Adipocyte (in vitro differentiated cells): Measurements from ENCODE around the gene FIGNL2.
A peak's percentile ranks its signal among the peaks of the same experiment; 100 is the strongest.

Experiments
- DNase-seq: peaks from one replicate; pipeline ENCODE4 v3.0.0-alpha.2; 2015; ENCODE audit warnings: low read depth
- H3K27me3 ChIP-seq: replicated peaks from 2 replicates; pipeline ENCODE4 v1.7.0; 2013; ENCODE audit warnings: mild to moderate bottlenecking, low read length, moderate library complexity; ENCODE audit not compliant: control insufficient read depth, insufficient read depth
- H3K36me3 ChIP-seq: 2 replicates; pipeline ENCODE4 v1.7.0; 2013; ENCODE audit warnings: low read length, mild to moderate bottlenecking, moderate library complexity; ENCODE audit not compliant: control insufficient read depth, insufficient read depth, severe bottlenecking
- H3K4me1 ChIP-seq: 2 replicates; pipeline ENCODE4 v1.7.0; 2013; ENCODE audit warnings: mild to moderate bottlenecking, low read length, moderate library complexity; ENCODE audit not compliant: control insufficient read depth, insufficient read depth
- H3K4me3 ChIP-seq: 2 replicates; pipeline ENCODE4 v1.7.0; 2013; ENCODE audit warnings: mild to moderate bottlenecking, low read length, moderate library complexity
- H3K9ac ChIP-seq: 2 replicates; pipeline ENCODE4 v1.7.0; 2013; ENCODE audit warnings: mild to moderate bottlenecking, low read length, moderate library complexity
- H3K9me3 ChIP-seq: 2 replicates; pipeline ENCODE4 v1.7.0; 2013; ENCODE audit warnings: mild to moderate bottlenecking, low read length, moderate library complexity; ENCODE audit not compliant: control insufficient read depth

Gene FIGNL2

GRCh38 chr12:51850965-51851299 lies 2.4 kb upstream of the FIGNL2 start:
- peaks cover 7% of the 10 kb centered on the region for H3K4me1 ChIP-seq
- H3K27me3 ChIP-seq, result peaks cover 7% of the 10 kb centered on the region
- H3K9me3 ChIP-seq, result no peaks in the 10 kb centered on the region
- no peaks in the 10 kb centered on the region for H3K36me3 ChIP-seq
- H3K4me3 ChIP-seq, result no peak overlapping the region
- H3K9ac ChIP-seq, result no peak overlapping the region
- DNase-seq, result no peak

GRCh38 chr12:51850081-51850964 lies 1.8 kb upstream of the FIGNL2 start:
- DNase-seq, result no peak
- no peak overlapping the region for H3K4me3 ChIP-seq
- no peaks in the 10 kb centered on the region for H3K36me3 ChIP-seq
- peaks cover 12% of the 10 kb centered on the region for H3K27me3 ChIP-seq
- H3K9ac ChIP-seq, result no peak overlapping the region
- H3K9me3 ChIP-seq, result no peaks in the 10 kb centered on the region
- peaks cover 3% of the 10 kb centered on the region for H3K4me1 ChIP-seq

GRCh38 chr12:51848841-51849735 lies 570 bp upstream of the FIGNL2 start:
- H3K9me3 ChIP-seq, result no peaks in the 10 kb centered on the region
- DNase-seq, result peak; percentile 34
- no peaks in the 10 kb centered on the region for H3K36me3 ChIP-seq
- peaks cover 25% of the 10 kb centered on the region for H3K27me3 ChIP-seq
- no peak overlapping the region for H3K9ac ChIP-seq
- H3K4me1 ChIP-seq, result peaks cover 3% of the 10 kb centered on the region
- no peak overlapping the region for H3K4me3 ChIP-seq

GRCh38 chr12:51847643-51848325 lies 734 bp downstream of the FIGNL2 start:
- Histone ChIP-seq H3K4me1 (no peaks in the 10 kb centered on the region), H3K27me3 (peaks cover 32% of the 10 kb centered on the region), H3K4me3 (peak overlapping the region; percentile 33), H3K9me3 (no peaks in the 10 kb centered on the region), H3K9ac (no peak overlapping the region), H3K36me3 (no peaks in the 10 kb centered on the region)
- DNase-seq, result peak; percentile 42

GRCh38 chr12:51846911-51847642 lies 1.4 kb downstream of the FIGNL2 start:
- H3K4me3 ChIP-seq, result peak overlapping the region; percentile 71
- H3K9me3 ChIP-seq, result no peaks in the 10 kb centered on the region
- DNase-seq, result peak; percentile 77
- no peak overlapping the region for H3K9ac ChIP-seq
- H3K36me3 ChIP-seq, result no peaks in the 10 kb centered on the region
- H3K4me1 ChIP-seq, result no peaks in the 10 kb centered on the region
- H3K27me3 ChIP-seq, result peaks cover 39% of the 10 kb centered on the region

- Histone ChIP-seq H3K27me3 (peaks cover 47% of the 10 kb centered on the region), H3K9me3 (no peaks in the 10 kb centered on the region), H3K4me1 (no peaks in the 10 kb centered on the region), H3K4me3 (no peak overlapping the region), H3K9ac (no peak overlapping the region), H3K36me3 (no peaks in the 10 kb centered on the region)
- no peak for DNase-seq
These were observed 2.2 kb downstream of the FIGNL2 start for GRCh38 chr12:51846271-51846691.

- H3K27me3 ChIP-seq, result peaks cover 52% of the 10 kb centered on the region
These were observed 3.0 kb downstream of the FIGNL2 start for GRCh38 chr12:51845482-51845881.

GRCh38 chr12:51844854-51845253 lies 3.7 kb downstream of the FIGNL2 start:
- DNase-seq, result no peak

More at GRCh38 chr12:51845482-51845881, 3.0 kb downstream of the FIGNL2 start:
- DNase-seq, result no peak
- no peaks in the 10 kb centered on the region for H3K9me3 ChIP-seq
- H3K4me3 ChIP-seq, result no peak overlapping the region
- H3K4me1 ChIP-seq, result no peaks in the 10 kb centered on the region
- no peak overlapping the region for H3K9ac ChIP-seq
- no peaks in the 10 kb centered on the region for H3K36me3 ChIP-seq

GRCh38 chr12:51841727-51842126 lies 6.8 kb downstream of the FIGNL2 start:
- Histone ChIP-seq H3K4me3 (no peak overlapping the region), H3K9me3 (no peaks in the 10 kb centered on the region), H3K36me3 (no peaks in the 10 kb centered on the region), H3K27me3 (peaks cover 77% of the 10 kb centered on the region), H3K9ac (no peak overlapping the region), H3K4me1 (no peaks in the 10 kb centered on the region)
- DNase-seq, result no peak

More at GRCh38 chr12:51844854-51845253, 3.7 kb downstream of the FIGNL2 start:
- Histone ChIP-seq H3K27me3 (peaks cover 57% of the 10 kb centered on the region), H3K4me1 (no peaks in the 10 kb centered on the region), H3K4me3 (no peak overlapping the region), H3K36me3 (no peaks in the 10 kb centered on the region), H3K9ac (no peak overlapping the region), H3K9me3 (no peaks in the 10 kb centered on the region)

GRCh38 chr12:51840966-51841365 lies 7.6 kb downstream of the FIGNL2 start:
- DNase-seq, result no peak
- no peaks in the 10 kb centered on the region for H3K36me3 ChIP-seq
- H3K9me3 ChIP-seq, result no peaks in the 10 kb centered on the region

More at GRCh38 chr12:51840966-51841365, 7.6 kb downstream of the FIGNL2 start:
- no peaks in the 10 kb centered on the region for H3K4me1 ChIP-seq
- H3K27me3 ChIP-seq, result peaks cover 70% of the 10 kb centered on the region
- H3K9ac ChIP-seq, result no peak overlapping the region
- no peak overlapping the region for H3K4me3 ChIP-seq
